DND-41 (cell line): ENCODE results near the gene NME4.
"Not testable (repeated sequence)": the region's sequence is repeated elsewhere in the genome, so short reads cannot be mapped to it uniquely, and the experiment has no call there.

Source experiments
- ATAC-seq: fragments of 200-7000 bp; cut with Tn5 transposase; 3 replicates; pipeline ENCODE4 v1.9.1; 2021; ENCODE audit warnings: low read depth; ENCODE audit not compliant: insufficient read depth
- DNase-seq: peaks from one replicate; pipeline ENCODE4 v3.0.0-alpha.2; 2020
- H2AFZ ChIP-seq: 2 replicates; pipeline ENCODE4 v1.6.0; 2012; ENCODE audit warnings: low read depth, low read length
- H3K27ac ChIP-seq: 2 replicates; pipeline ENCODE4 v1.5.1; 2012; ENCODE audit warnings: low read length, inconsistent platforms
- H3K27me3 ChIP-seq: fragments of 200-600 bp; sonication (generic); 2 replicates; pipeline ENCODE4 v1.6.0; 2012; ENCODE audit warnings: low read length, mild to moderate bottlenecking, inconsistent platforms; ENCODE audit not compliant: insufficient read depth, poor library complexity
- H3K36me3 ChIP-seq: 2 replicates; pipeline ENCODE4 v1.5.1; 2012; ENCODE audit warnings: low read length, inconsistent platforms; ENCODE audit not compliant: insufficient read depth
- H3K4me1 ChIP-seq: 2 replicates; pipeline ENCODE4 v1.5.1; 2012; ENCODE audit warnings: mild to moderate bottlenecking, low read length; ENCODE audit not compliant: insufficient read depth
- H3K4me2 ChIP-seq: 2 replicates; pipeline ENCODE4 v1.6.0; 2012; ENCODE audit warnings: mild to moderate bottlenecking, moderate library complexity, low read length, inconsistent platforms; ENCODE audit not compliant: insufficient read depth
- H3K4me3 ChIP-seq, 2 experiments: fragments of 200-600 bp in 1 of 2; shearing (Covaris generic) in 1 of 2; 2 replicates each; pipeline ENCODE4 v1.5.1; 2012 to 2016; ENCODE audit warnings: inconsistent platforms in 2 of 2, low read length in 2 of 2, mild to moderate bottlenecking in 2 of 2, low read depth in 1 of 2, moderate library complexity in 1 of 2
- H3K79me2 ChIP-seq: 2 replicates; pipeline ENCODE4 v1.6.0; 2012; ENCODE audit warnings: low read length, inconsistent platforms; ENCODE audit not compliant: insufficient read depth
- H3K9ac ChIP-seq: 2 replicates; pipeline ENCODE4 v1.6.0; 2012; ENCODE audit warnings: low read depth, mild to moderate bottlenecking, inconsistent platforms, low read length, moderate library complexity
- H3K9me3 ChIP-seq: 2 replicates; pipeline ENCODE4 v1.5.1; 2012; ENCODE audit warnings: low read length, moderate library complexity, mild to moderate bottlenecking, inconsistent platforms; ENCODE audit not compliant: insufficient read depth, severe bottlenecking
- H4K20me1 ChIP-seq: 2 replicates; pipeline ENCODE4 v1.6.0; 2012; ENCODE audit warnings: low read length; ENCODE audit not compliant: insufficient read depth
- CTCF ChIP-seq: IDR thresholded peaks from 2 replicates; pipeline ENCODE4 v1.5.1; 2012; ENCODE audit warnings: borderline replicate concordance, low read length, moderate library complexity, mild to moderate bottlenecking; ENCODE audit not compliant: poor library complexity, severe bottlenecking; ENCODE audit errors: extremely low read depth
- EZH2 ChIP-seq: IDR thresholded peaks from 3 replicates; pipeline ENCODE4 v1.6.1; 2012; ENCODE audit warnings: borderline replicate concordance, low read depth, mild to moderate bottlenecking, moderate library complexity, low read length, inconsistent platforms; ENCODE audit not compliant: severe bottlenecking

Gene NME4

GRCh38 chr16:375927-376816, 20.8 kb upstream of the NME4 start:
- Histone ChIP-seq H3K27ac (no peak overlapping the region), H3K79me2 (peaks cover 28% of the 10 kb centered on the region)
- TF ChIP-seq EZH2 (no peak), CTCF (no peak)

GRCh38 chr16:376817-377418, 20.1 kb upstream of the NME4 start:
- Histone ChIP-seq H3K36me3 (peaks cover 62% of the 10 kb centered on the region), H3K9ac (no peak overlapping the region), H3K4me1 (peaks cover 22% of the 10 kb centered on the region), H3K4me3 (no peak overlapping the region), H3K79me2 (peaks cover 31% of the 10 kb centered on the region), H3K4me2 (no peak overlapping the region), H3K27ac (no peak overlapping the region), H3K27me3 (no peaks in the 10 kb centered on the region), H3K9me3 (no peaks in the 10 kb centered on the region), H4K20me1 (peaks cover 23% of the 10 kb centered on the region), H2AFZ (no peak overlapping the region)
- no peak for TF ChIP-seq CTCF
- no peak for TF ChIP-seq EZH2
- ATAC-seq (no peak), DNase-seq (no peak)

More at GRCh38 chr16:375927-376816, 20.8 kb upstream of the NME4 start:
- H3K9me3 ChIP-seq, result no peaks in the 10 kb centered on the region
- DNase-seq, result no peak
- no peaks in the 10 kb centered on the region for H3K27me3 ChIP-seq
- H3K4me1 ChIP-seq, result peaks cover 26% of the 10 kb centered on the region
- no peak for ATAC-seq
- peaks cover 23% of the 10 kb centered on the region for H4K20me1 ChIP-seq
- H2AFZ ChIP-seq, result no peak overlapping the region
- no peak overlapping the region for H3K4me2 ChIP-seq
- no peak overlapping the region for H3K9ac ChIP-seq
- peaks cover 69% of the 10 kb centered on the region for H3K36me3 ChIP-seq
- no peak overlapping the region for H3K4me3 ChIP-seq

GRCh38 chr16:377419-377951, 19.5 kb upstream of the NME4 start:
- no peak overlapping the region for H3K4me2 ChIP-seq
- no peaks in the 10 kb centered on the region for H3K9me3 ChIP-seq
- H3K36me3 ChIP-seq, result peaks cover 56% of the 10 kb centered on the region
- no peak overlapping the region for H3K9ac ChIP-seq
- ATAC-seq (no peak), DNase-seq (no peak)
- no peaks in the 10 kb centered on the region for H3K27me3 ChIP-seq
- no peak overlapping the region for H3K27ac ChIP-seq
- peaks cover 23% of the 10 kb centered on the region for H4K20me1 ChIP-seq
- TF ChIP-seq CTCF (no peak), EZH2 (no peak)
- H3K4me3 ChIP-seq, result no peak overlapping the region
- peaks cover 36% of the 10 kb centered on the region for H3K79me2 ChIP-seq
- H3K4me1 ChIP-seq, result peaks cover 25% of the 10 kb centered on the region
- no peak overlapping the region for H2AFZ ChIP-seq

- DNase-seq, H3K4me2 ChIP-seq, H3K9me3 ChIP-seq, H3K4me3 ChIP-seq, ATAC-seq, H2AFZ ChIP-seq, H3K27me3 ChIP-seq, H3K9ac ChIP-seq, H3K27ac ChIP-seq: not testable (repeated sequence)
- Histone ChIP-seq H4K20me1 (peaks cover 23% of the 10 kb centered on the region), H3K4me1 (peaks cover 33% of the 10 kb centered on the region), H3K36me3 (peaks cover 48% of the 10 kb centered on the region), H3K79me2 (peaks cover 36% of the 10 kb centered on the region)
Measured at GRCh38 chr16:378113-378820, 18.7 kb upstream of the NME4 start.
